Measurements from ENCODE around the gene PELI3.

DNA sequence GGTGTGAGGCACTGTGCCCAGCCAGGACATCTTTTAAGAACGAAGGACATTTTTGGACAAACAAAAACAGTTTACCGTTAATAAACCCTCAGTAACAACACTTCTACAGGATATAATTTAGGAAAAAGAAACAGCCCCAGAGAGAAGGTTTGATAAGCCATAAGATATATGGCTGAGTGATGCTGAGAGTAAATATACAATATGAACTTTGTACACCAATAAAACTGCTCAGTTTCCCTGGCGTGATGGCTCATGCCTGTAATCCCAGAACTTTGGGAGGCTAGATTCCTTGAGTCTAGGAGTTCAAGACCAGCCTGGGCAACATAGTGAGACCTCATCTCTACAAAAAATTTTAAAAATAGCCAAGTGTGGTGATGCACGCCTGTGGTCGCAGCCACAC is 31.8 kb downstream of the PELI3 start:
- no peak for TF ChIP-seq MTA2 (IDR thresholded peaks at IDR 0.05; ENCODE audit: low read depth)
- no peak for TF ChIP-seq TAF1 (IDR thresholded peaks at IDR 0.05; ENCODE audit: borderline replicate concordance, low read depth, low read length)
- no peak for TF ChIP-seq SUZ12 (IDR thresholded peaks at IDR 0.05; ENCODE audit: unreplicated experiment)

All from GM12878 (cell line).